ENCODE measurements around the gene FAM117B.
A peak's percentile ranks its signal among the peaks of the same experiment; 100 is the strongest.

The FAM117B gene

GRCh38 chr2:202613479-202613878, 21.3 kb upstream of the FAM117B start:
- Mint-ChIP-seq H3K9me3 (no peaks in the 10 kb centered on the region), H3K4me3 (no peak overlapping the region), H3K27ac (ENCODE audit: low read depth) (no peak overlapping the region), H3K27me3 (peaks cover 17% of the 10 kb centered on the region), H3K36me3 (ENCODE audit: insufficient read depth) (no peaks in the 10 kb centered on the region), H3K4me1 (no peaks in the 10 kb centered on the region)
- ATAC-seq (replicated peaks; ENCODE audit: extremely low read depth, poor library complexity, severe bottlenecking), result no peak
- no peak for DNase-seq (ENCODE audit: low spot score in 2 of 2)

GRCh38 chr2:202624133-202624532, 10.6 kb upstream of the FAM117B start:
- Mint-ChIP-seq H3K9me3 (no peaks in the 10 kb centered on the region), H3K4me1 (no peaks in the 10 kb centered on the region), H3K36me3 (ENCODE audit: insufficient read depth) (peaks cover 1% of the 10 kb centered on the region), H3K27ac (ENCODE audit: low read depth) (no peak overlapping the region), H3K4me3 (no peak overlapping the region), H3K27me3 (no peaks in the 10 kb centered on the region)
- ATAC-seq (replicated peaks; ENCODE audit: extremely low read depth, poor library complexity, severe bottlenecking) (no peak), DNase-seq (ENCODE audit: low spot score in 2 of 2) (no peak)

- Mint-ChIP-seq H3K9me3 (no peaks in the 10 kb centered on the region), H3K4me1 (no peaks in the 10 kb centered on the region), H3K27ac (ENCODE audit: low read depth) (no peak overlapping the region), H3K4me3 (no peak overlapping the region), H3K36me3 (ENCODE audit: insufficient read depth) (no peaks in the 10 kb centered on the region), H3K27me3 (no peaks in the 10 kb centered on the region)
- no peak for ATAC-seq (replicated peaks; ENCODE audit: extremely low read depth, poor library complexity, severe bottlenecking)
- DNase-seq (ENCODE audit: low spot score in 2 of 2), result no peak
These were observed 7.7 kb upstream of the FAM117B start for GRCh38 chr2:202627042-202627441.

GRCh38 chr2:202628646-202629198, 6.0 kb upstream of the FAM117B start:
- Mint-ChIP-seq H3K9me3 (no peaks in the 10 kb centered on the region), H3K36me3 (ENCODE audit: insufficient read depth) (peaks cover 1% of the 10 kb centered on the region), H3K27me3 (no peaks in the 10 kb centered on the region), H3K4me3 (no peak overlapping the region), H3K4me1 (peaks cover under 1% of the 10 kb centered on the region), H3K27ac (ENCODE audit: low read depth) (no peak overlapping the region)
- DNase-seq (ENCODE audit: low spot score in 2 of 2), result no peak
- no peak for ATAC-seq (replicated peaks; ENCODE audit: extremely low read depth, poor library complexity, severe bottlenecking)

GRCh38 chr2:202632682-202633290, 2.0 kb upstream of the FAM117B start:
- peaks cover 11% of the 10 kb centered on the region for H3K36me3 Mint-ChIP-seq (ENCODE audit: insufficient read depth)
- peaks cover 24% of the 10 kb centered on the region for H3K4me1 Mint-ChIP-seq
- H3K27me3 Mint-ChIP-seq, result no peaks in the 10 kb centered on the region
- DNase-seq (ENCODE audit: low spot score in 2 of 2) (no peak), ATAC-seq (replicated peaks; ENCODE audit: extremely low read depth, poor library complexity, severe bottlenecking) (no peak)
- H3K27ac Mint-ChIP-seq (ENCODE audit: low read depth), result no peak overlapping the region
- no peaks in the 10 kb centered on the region for H3K9me3 Mint-ChIP-seq
- H3K4me3 Mint-ChIP-seq, result no peak overlapping the region

GRCh38 chr2:202633470-202633869, 1.3 kb upstream of the FAM117B start:
- Mint-ChIP-seq H3K9me3 (no peaks in the 10 kb centered on the region), H3K27me3 (no peaks in the 10 kb centered on the region), H3K4me1 (peaks cover 30% of the 10 kb centered on the region), H3K4me3 (peak overlapping the region; percentile 93), H3K27ac (ENCODE audit: low read depth) (no peak overlapping the region), H3K36me3 (ENCODE audit: insufficient read depth) (peaks cover 13% of the 10 kb centered on the region)
- no peak for ATAC-seq (replicated peaks; ENCODE audit: extremely low read depth, poor library complexity, severe bottlenecking)
- DNase-seq (ENCODE audit: low spot score in 2 of 2), result no peak

- no peaks in the 10 kb centered on the region for H3K9me3 Mint-ChIP-seq
These were observed 851 bp downstream of the FAM117B start for GRCh38 chr2:202635428-202636212.

GRCh38 chr2:202636213-202636513, 1.4 kb downstream of the FAM117B start:
- Mint-ChIP-seq H3K36me3 (ENCODE audit: insufficient read depth) (peaks cover 18% of the 10 kb centered on the region), H3K4me3 (peak overlapping the region; percentile 93), H3K27ac (ENCODE audit: low read depth) (peak overlapping the region; percentile 89), H3K4me1 (peaks cover 40% of the 10 kb centered on the region), H3K27me3 (no peaks in the 10 kb centered on the region), H3K9me3 (no peaks in the 10 kb centered on the region)
- no peak for ATAC-seq (replicated peaks; ENCODE audit: extremely low read depth, poor library complexity, severe bottlenecking)
- DNase-seq (ENCODE audit: low spot score in 2 of 2), result no peak

More at GRCh38 chr2:202635428-202636212, 851 bp downstream of the FAM117B start:
- DNase-seq (ENCODE audit: low spot score in 2 of 2) (peak; percentile 55 to 60), ATAC-seq (replicated peaks; ENCODE audit: extremely low read depth, poor library complexity, severe bottlenecking) (peak; percentile 52)
- peaks cover 18% of the 10 kb centered on the region for H3K36me3 Mint-ChIP-seq (ENCODE audit: insufficient read depth)
- peak overlapping the region; percentile 93 for H3K4me3 Mint-ChIP-seq
- peak overlapping the region; percentile 89 for H3K27ac Mint-ChIP-seq (ENCODE audit: low read depth)
- peaks cover 36% of the 10 kb centered on the region for H3K4me1 Mint-ChIP-seq
- H3K27me3 Mint-ChIP-seq, result no peaks in the 10 kb centered on the region

GRCh38 chr2:202638721-202639120, 4.0 kb downstream of the FAM117B start:
- Mint-ChIP-seq H3K9me3 (no peaks in the 10 kb centered on the region), H3K27ac (ENCODE audit: low read depth) (no peak overlapping the region), H3K27me3 (no peaks in the 10 kb centered on the region), H3K36me3 (ENCODE audit: insufficient read depth) (peaks cover 18% of the 10 kb centered on the region), H3K4me1 (peaks cover 42% of the 10 kb centered on the region), H3K4me3 (peak overlapping the region; percentile 8)
- no peak for DNase-seq (ENCODE audit: low spot score in 2 of 2)
- no peak for ATAC-seq (replicated peaks; ENCODE audit: extremely low read depth, poor library complexity, severe bottlenecking)

- H3K4me1 Mint-ChIP-seq, result peaks cover 38% of the 10 kb centered on the region
- ATAC-seq (replicated peaks; ENCODE audit: extremely low read depth, poor library complexity, severe bottlenecking), result no peak
- no peaks in the 10 kb centered on the region for H3K9me3 Mint-ChIP-seq
- H3K27ac Mint-ChIP-seq (ENCODE audit: low read depth), result no peak overlapping the region
- no peaks in the 10 kb centered on the region for H3K27me3 Mint-ChIP-seq
- DNase-seq (ENCODE audit: low spot score in 2 of 2), result no peak
- peaks cover 17% of the 10 kb centered on the region for H3K36me3 Mint-ChIP-seq (ENCODE audit: insufficient read depth)
- peak overlapping the region; percentile 8 for H3K4me3 Mint-ChIP-seq
These were observed 4.5 kb downstream of the FAM117B start for GRCh38 chr2:202639231-202639630.

GRCh38 chr2:202642567-202642966, 7.8 kb downstream of the FAM117B start:
- H3K27me3 Mint-ChIP-seq, result no peaks in the 10 kb centered on the region
- no peak overlapping the region for H3K4me3 Mint-ChIP-seq
- peaks cover 31% of the 10 kb centered on the region for H3K4me1 Mint-ChIP-seq
- no peaks in the 10 kb centered on the region for H3K9me3 Mint-ChIP-seq
- H3K27ac Mint-ChIP-seq (ENCODE audit: low read depth), result no peak overlapping the region
- ATAC-seq (replicated peaks; ENCODE audit: extremely low read depth, poor library complexity, severe bottlenecking), result no peak
- H3K36me3 Mint-ChIP-seq (ENCODE audit: insufficient read depth), result peaks cover 10% of the 10 kb centered on the region
- no peak for DNase-seq (ENCODE audit: low spot score in 2 of 2)

- Mint-ChIP-seq H3K27me3 (no peaks in the 10 kb centered on the region), H3K4me1 (peaks cover 31% of the 10 kb centered on the region), H3K36me3 (ENCODE audit: insufficient read depth) (peaks cover 7% of the 10 kb centered on the region), H3K27ac (ENCODE audit: low read depth) (no peak overlapping the region), H3K4me3 (no peak overlapping the region), H3K9me3 (no peaks in the 10 kb centered on the region)
- ATAC-seq (replicated peaks; ENCODE audit: extremely low read depth, poor library complexity, severe bottlenecking) (peak; percentile 73), DNase-seq (ENCODE audit: low spot score in 2 of 2) (no peak)
These were observed 8.5 kb downstream of the FAM117B start for GRCh38 chr2:202643012-202643858.
